H1 (cell line): Measurements from ENCODE around the gene CT47A1. TPM values are rescaled to one million over a fixed set of nuclear protein-coding genes. Genes with fewer than 3 reads are reported as not detected.

Experiments used
- CTCF ChIA-PET: fragments of 300-600 bp; sonication (Branson Sonifier 250); formaldehyde crosslinking; loops from one replicate; lab custom pipeline; 2021; ENCODE audit not compliant: partially characterized antibody; lab: Charles Lee
- POLR2A ChIA-PET: fragments of 300-600 bp; sonication (Branson Sonifier 250); formaldehyde crosslinking; loops from one replicate; lab custom pipeline; 2021; ENCODE audit warnings: inconsistent platforms; ENCODE audit not compliant: partially characterized antibody; lab: Charles Lee
- DNase-seq, 2 experiments: peaks; one replicate each; pipeline versions ENCODE4 v3.0.0 to v3.0.0-alpha.2; 2010 to 2022; ENCODE audit warnings: low spot score in 2 of 2, low read depth in 1 of 2, mixed read lengths in 1 of 2
- FAIRE-seq: peaks from 2 replicates; lab custom pipeline; 2011; peaks lifted over from hg19 to GRCh38; lab: Jason Lieb, UNC
- H2AFZ ChIP-seq: 2 replicates; pipeline ENCODE4 v1.8.1; 2012; ENCODE audit warnings: low read length, inconsistent platforms
- H2AK5ac ChIP-seq: 2 replicates; pipeline ENCODE4 v1.6.1; 2013; ENCODE audit warnings: low read depth, low read length
- H2BK120ac ChIP-seq: replicated peaks from 2 replicates; pipeline ENCODE3; 2013; ENCODE audit warnings: low read depth, low read length, inconsistent platforms
- H2BK12ac ChIP-seq: 2 replicates; pipeline ENCODE4 v1.6.1; 2013; ENCODE audit warnings: low read depth, low read length
- H2BK15ac ChIP-seq: 2 replicates; pipeline ENCODE4 v1.6.1; 2013; ENCODE audit warnings: low read length
- H2BK20ac ChIP-seq: 2 replicates; pipeline ENCODE4 v1.6.1; 2013; ENCODE audit warnings: low read length
- H2BK5ac ChIP-seq: 2 replicates; pipeline ENCODE4 v1.6.1; 2013; ENCODE audit warnings: low read depth, low read length
- H3K14ac ChIP-seq: 2 replicates; pipeline ENCODE4 v1.6.1; 2013; ENCODE audit warnings: inconsistent platforms; ENCODE audit not compliant: insufficient read length
- H3K18ac ChIP-seq: 2 replicates; pipeline ENCODE4 v1.6.1; 2013; ENCODE audit warnings: low read length; ENCODE audit errors: extremely low read depth
- H3K23ac ChIP-seq: 2 replicates; pipeline ENCODE4 v1.6.1; 2013; ENCODE audit warnings: inconsistent platforms; ENCODE audit not compliant: insufficient read length
- H3K23me2 ChIP-seq: 2 replicates; pipeline ENCODE4 v1.6.1; 2013; ENCODE audit warnings: low read depth, low read length
- H3K27ac ChIP-seq: 2 replicates; pipeline ENCODE4 v1.6.1; 2011; ENCODE audit warnings: low read depth, low read length, inconsistent platforms
- H3K27me3 ChIP-seq, 4 experiments: replicated peaks in 1 of 4; 1 replicate in 1 of 4; 2 replicates in 3 of 4; pipeline versions ENCODE4 v1.6.1 to v1.8.1; 2011 to 2013; ENCODE audit warnings: low read length in 3 of 4, mild to moderate bottlenecking in 3 of 4, inconsistent platforms in 2 of 4, mixed read lengths in 2 of 4, moderate library complexity in 1 of 4; ENCODE audit not compliant: control insufficient read depth in 3 of 4, insufficient read depth in 3 of 4; ENCODE audit errors: extremely low read depth in 1 of 4
- H3K36me3 ChIP-seq, 4 experiments: 2 replicates each; pipeline versions ENCODE4 v1.6.1 to v1.8.1; 2011 to 2013; ENCODE audit warnings: mild to moderate bottlenecking in 4 of 4, low read length in 3 of 4, moderate library complexity in 2 of 4, control low read depth in 1 of 4, inconsistent platforms in 1 of 4; ENCODE audit not compliant: insufficient read depth in 4 of 4, control insufficient read depth in 2 of 4
- H3K4ac ChIP-seq: replicated peaks from 2 replicates; pipeline ENCODE3; 2013; ENCODE audit warnings: low read length, low read depth, mixed read lengths, inconsistent platforms; ENCODE audit not compliant: insufficient read length
- H3K4me1 ChIP-seq, 4 experiments: replicated peaks in 1 of 4; 1 replicate in 1 of 4; 2 replicates in 3 of 4; pipeline versions ENCODE4 v1.6.1 to v1.8.1; 2011 to 2013; ENCODE audit warnings: low read length in 3 of 4, inconsistent platforms in 2 of 4, mixed read lengths in 1 of 4; ENCODE audit not compliant: insufficient read depth in 4 of 4, control insufficient read depth in 3 of 4
- H3K4me2 ChIP-seq, 2 experiments: 2 replicates each; pipeline versions ENCODE4 v1.6.1 to v1.8.1; 2011 to 2013; ENCODE audit warnings: low read depth in 2 of 2, low read length in 2 of 2, control low read depth in 1 of 2, inconsistent platforms in 1 of 2, mild to moderate bottlenecking in 1 of 2; ENCODE audit not compliant: insufficient read depth in 1 of 2
- H3K4me3 ChIP-seq, 4 experiments: fragments of 200-600, 300-600 bp in 1 of 4; sonication (generic), shearing (Covaris generic), sonication (Bioruptor Twin) in 1 of 4; 2 replicates each; pipeline versions ENCODE4 v1.5.1 to v1.8.1; 2011 to 2016; ENCODE audit warnings: low read length in 4 of 4, low read depth in 3 of 4, control low read depth in 2 of 4, inconsistent platforms in 2 of 4, mild to moderate bottlenecking in 2 of 4, mixed read lengths in 1 of 4, moderate library complexity in 1 of 4; ENCODE audit not compliant: insufficient read depth in 2 of 4; ENCODE audit errors: extremely low read depth in 1 of 4
- H3K56ac ChIP-seq: replicated peaks from 2 replicates; pipeline ENCODE3; 2013; ENCODE audit warnings: low read depth, mild to moderate bottlenecking, mixed read lengths, low read length, inconsistent platforms; ENCODE audit not compliant: insufficient read length
- H3K79me1 ChIP-seq: 2 replicates; pipeline ENCODE4 v1.6.1; 2013; ENCODE audit warnings: low read depth, low read length, control low read depth
- H3K79me2 ChIP-seq, 2 experiments: 2 replicates each; pipeline versions ENCODE4 v1.6.1 to v1.8.1; 2012 to 2013; ENCODE audit warnings: low read length in 2 of 2, mild to moderate bottlenecking in 2 of 2, inconsistent platforms in 1 of 2; ENCODE audit not compliant: insufficient read depth in 2 of 2, control insufficient read depth in 1 of 2
- H3K9ac ChIP-seq, 4 experiments: replicated peaks in 1 of 4; 1 replicate in 1 of 4; 2 replicates in 3 of 4; pipeline versions ENCODE4 v1.6.1 to v1.8.1; 2011 to 2013; ENCODE audit warnings: low read depth in 3 of 4, low read length in 3 of 4, control low read depth in 2 of 4, mild to moderate bottlenecking in 2 of 4, moderate library complexity in 2 of 4, inconsistent platforms in 1 of 4; ENCODE audit errors: extremely low read depth in 1 of 4
- H3K9me3 ChIP-seq, 2 experiments: 2 replicates each; pipeline versions ENCODE4 v1.6.1 to v1.8.1; 2012 to 2013; ENCODE audit warnings: mild to moderate bottlenecking in 2 of 2, moderate library complexity in 2 of 2, control low read depth in 1 of 2, inconsistent platforms in 1 of 2, low read depth in 1 of 2, low read length in 1 of 2, mixed read lengths in 1 of 2; ENCODE audit not compliant: insufficient read depth in 2 of 2
- H4K20me1 ChIP-seq, 2 experiments: replicated peaks in 1 of 2; 2 replicates each; pipeline versions ENCODE3 to v1.8.1; 2011 to 2013; ENCODE audit warnings: inconsistent platforms in 2 of 2, low read length in 2 of 2, mild to moderate bottlenecking in 1 of 2; ENCODE audit not compliant: insufficient read depth in 2 of 2, control insufficient read depth in 1 of 2
- H4K5ac ChIP-seq: 2 replicates; pipeline ENCODE4 v1.6.1; 2013; ENCODE audit warnings: low read length, low read depth, mixed read lengths, inconsistent platforms; ENCODE audit not compliant: insufficient read length
- H4K8ac ChIP-seq: 2 replicates; pipeline ENCODE4 v1.8.0; 2013; ENCODE audit warnings: mild to moderate bottlenecking, moderate library complexity, low read length, inconsistent platforms; ENCODE audit not compliant: insufficient read depth; ENCODE audit errors: extremely low read depth
- H4K91ac ChIP-seq: replicated peaks from 2 replicates; pipeline ENCODE3; 2013; ENCODE audit warnings: low read length, mixed read lengths, inconsistent platforms; ENCODE audit not compliant: insufficient read length
- CBX8 ChIP-seq: fragments of 300-800, 300-1000 bp; sonication (generic); IDR thresholded peaks from 2 replicates; pipeline ENCODE4 v1.7.1; 2016; ENCODE audit warnings: low read depth, low read length, borderline replicate concordance
- KDM1A ChIP-seq: fragments of 200-600, 300-600 bp; sonication (generic); IDR thresholded peaks from 2 replicates; pipeline ENCODE4 v1.7.1; 2016; ENCODE audit warnings: mild to moderate bottlenecking, low read length, borderline replicate concordance
- MAX ChIP-seq: IDR thresholded peaks from 2 replicates; pipeline ENCODE4 v1.6.1; 2012; ENCODE audit warnings: inconsistent platforms
- NANOG ChIP-seq: IDR thresholded peaks from 2 replicates; pipeline ENCODE4 v1.6.1; 2011; ENCODE audit warnings: low read length, low read depth, mild to moderate bottlenecking, inconsistent platforms; ENCODE audit not compliant: insufficient read depth, poor library complexity, severe bottlenecking
- POLR2AphosphoS5 ChIP-seq: IDR thresholded peaks from 2 replicates; pipeline ENCODE4 v1.6.1; 2011; ENCODE audit warnings: low read depth, low read length
- RXRA ChIP-seq: IDR thresholded peaks from 2 replicates; pipeline ENCODE4 v1.6.1; 2011; ENCODE audit warnings: low read depth, mild to moderate bottlenecking, low read length, moderate library complexity; ENCODE audit not compliant: insufficient read depth
- YY1 ChIP-seq: IDR thresholded peaks from 2 replicates; pipeline ENCODE4 v1.6.1; 2011; ENCODE audit warnings: low read depth, mild to moderate bottlenecking, low read length
- WGBS, 2 experiments: shearing (Covaris generic) in 1 of 2; methylation state at CpG; one replicate each; pipeline versions ENCODE4 v1.1.6 to v1.1.7; 2013 to 2015; ENCODE audit warnings: low lambda C conversion rate in 2 of 2, mixed read lengths in 2 of 2, inconsistent platforms in 1 of 2, low coverage in 1 of 2, missing lambda C conversion rate in 1 of 2; ENCODE audit not compliant: insufficient replicate concordance in 2 of 2, insufficient coverage in 1 of 2, insufficient read length in 1 of 2; ENCODE audit errors: extremely low coverage in 1 of 2, missing lambda C conversion rate in 1 of 2; 5-methylcytosine and 5-hydroxymethylcytosine counted together
- polyA plus RNA-seq, 7 experiments: library from polyadenylated mRNA; depleted of rRNA in 3 of 7; stranded (reverse) in 5 of 7; unstranded in 2 of 7; fragments of >200 nt in 5 of 7; fragments of 200-250 nt in 2 of 7; gene quantifications; 1 replicate in 5 of 7; 2 replicates in 1 of 7; 4 replicates in 1 of 7; pipeline versions ENCODE4 v1.2.1 to v1.2.3, GENCODE V29; 2011 to 2013; ENCODE audit warnings: missing spikeins in 2 of 7, mixed read lengths in 2 of 7
- total RNA-seq: library from RNA; stranded (reverse); fragmentation: NEBNext Ultra II Directional; extraction: Animal tissue kit (Norgen Biotek cat#: 25700); gene quantifications from 2 replicates; pipeline ENCODE4 v1.2.1, GENCODE V29; 2021

The CT47A1 gene
- total and polyA plus RNA-seq, 2 of the 8 experiments (the other 6 are each of a cell fraction or from before 2014, with no cell fraction given): not detected

GRCh38 chrX:121014826-121015225 lies 29.3 kb upstream of the CT47A1 start:
- no peaks in the 10 kb centered on the region for H3K79me2 ChIP-seq
- no peak overlapping the region for H2BK12ac ChIP-seq
- no peak overlapping the region for H3K9ac ChIP-seq
- H3K23me2 ChIP-seq: no peaks in the 10 kb centered on the region
- 83% methylated on average over 1 of the region's 2 CpGs; no CpG with 5 or more reads in 1 of the 2 experiments for WGBS, 2 experiments
- no peaks in the 10 kb centered on the region for H3K79me1 ChIP-seq
- no peak for DNase-seq
- no peaks in the 10 kb centered on the region for H4K20me1 ChIP-seq
- H3K27ac ChIP-seq: no peak overlapping the region
- H3K18ac ChIP-seq: no peak overlapping the region
- no peaks in the 10 kb centered on the region for H3K36me3 ChIP-seq
- no peak overlapping the region for H2BK120ac ChIP-seq
- no peak overlapping the region for H3K4me3 ChIP-seq
- no peak for TF ChIP-seq POLR2AphosphoS5
- TF ChIP-seq YY1: no peak
- TF ChIP-seq NANOG: no peak
- TF ChIP-seq KDM1A: no peak
- no peak for TF ChIP-seq MAX
- TF ChIP-seq CBX8: no peak
- no peak for TF ChIP-seq RXRA
- TF ChIP-seq, all 59 proteins: peak for 0
- CTCF ChIA-PET: no interaction called here
- H4K8ac ChIP-seq: no peak overlapping the region
- no peak overlapping the region for H2AFZ ChIP-seq
- H3K9me3 ChIP-seq: peaks cover 4 to 15% of the 10 kb centered on the region in 2 experiments; a peak in 2 of 4 replicates
- H3K4me1 ChIP-seq: no peaks in the 10 kb centered on the region
- H3K4me2 ChIP-seq: no peak overlapping the region
- H3K27me3 ChIP-seq: no peaks in the 10 kb centered on the region
- no peak overlapping the region for H2BK15ac ChIP-seq
- no peak overlapping the region for H2AK5ac ChIP-seq
- no peak overlapping the region for H3K4ac ChIP-seq
- no peak overlapping the region for H3K56ac ChIP-seq
- H4K91ac ChIP-seq: no peak overlapping the region
- no peak for FAIRE-seq
- H3K23ac ChIP-seq: no peak overlapping the region
- H4K5ac ChIP-seq: no peak overlapping the region
- POLR2A ChIA-PET: no interaction called here
- H2BK20ac ChIP-seq: no peak overlapping the region
- no peak overlapping the region for H3K14ac ChIP-seq
- H2BK5ac ChIP-seq: no peak overlapping the region
